ENCODE results near the gene GATA1. TPM values are rescaled to one million over a fixed set of nuclear protein-coding genes. Genes with fewer than 3 reads are reported as not detected.

The GATA1 gene
- polyA plus RNA-seq, 2 of the 4 experiments (the other 2 are of a cell fraction), result not detected

DNA sequence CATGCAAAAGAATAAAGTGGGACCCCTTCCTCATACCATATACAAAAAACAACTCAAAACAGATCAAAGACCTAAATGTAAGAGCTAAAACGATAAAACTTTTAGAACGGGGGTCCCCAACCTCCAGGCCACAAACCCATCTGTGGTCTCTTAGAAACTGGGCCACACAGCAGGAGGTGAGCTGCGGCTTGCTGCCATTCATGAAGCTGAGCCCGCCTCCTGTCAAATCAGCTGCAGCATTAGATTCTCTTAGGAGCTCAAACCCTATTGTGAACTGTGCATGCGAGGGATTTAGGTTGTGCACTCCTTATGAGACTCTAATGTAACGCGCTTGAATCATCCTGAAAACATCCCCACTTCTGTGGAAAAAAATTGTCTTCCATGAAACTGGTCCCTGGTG is 7.0 kb upstream of the GATA1 start:
- Histone ChIP-seq H3K9me3 (no peaks in the 10 kb centered on the region), H3K4me2 (no peak overlapping the region), H3K27ac (no peak overlapping the region), H3K4me3 (no peak overlapping the region), H3K4me1 (no peaks in the 10 kb centered on the region)
- ATAC-seq (no peak), FAIRE-seq (no peak), DNase-seq (ENCODE audit: low read depth in 1 of 2, low spot score in 1 of 2) (no peak)
- POLR2A ChIA-PET, result no interaction called here
- WGBS (ENCODE audit: missing lambda C conversion rate), result 51% methylated on average over 7 of the region's 7 CpGs
- TF ChIP-seq CHD2 (IDR thresholded peaks at IDR 0.05; ENCODE audit: low read length, partially characterized antibody), result no peak
- no peak for TF ChIP-seq E2F6 (IDR thresholded peaks at IDR 0.05; ENCODE audit: borderline replicate concordance, low read depth)
- no peak for TF ChIP-seq MAFK (IDR thresholded peaks at IDR 0.05; ENCODE audit: partially characterized antibody)
- TF ChIP-seq EP300 (IDR thresholded peaks at IDR 0.05), result no peak
- TF ChIP-seq HES2 (IDR thresholded peaks at IDR 0.05), result no peak
- no peak for TF ChIP-seq NPAS2 (CRISPR knock-in tag; IDR thresholded peaks at IDR 0.05; ENCODE audit: borderline replicate concordance)
- TF ChIP-seq, protein P1, sequence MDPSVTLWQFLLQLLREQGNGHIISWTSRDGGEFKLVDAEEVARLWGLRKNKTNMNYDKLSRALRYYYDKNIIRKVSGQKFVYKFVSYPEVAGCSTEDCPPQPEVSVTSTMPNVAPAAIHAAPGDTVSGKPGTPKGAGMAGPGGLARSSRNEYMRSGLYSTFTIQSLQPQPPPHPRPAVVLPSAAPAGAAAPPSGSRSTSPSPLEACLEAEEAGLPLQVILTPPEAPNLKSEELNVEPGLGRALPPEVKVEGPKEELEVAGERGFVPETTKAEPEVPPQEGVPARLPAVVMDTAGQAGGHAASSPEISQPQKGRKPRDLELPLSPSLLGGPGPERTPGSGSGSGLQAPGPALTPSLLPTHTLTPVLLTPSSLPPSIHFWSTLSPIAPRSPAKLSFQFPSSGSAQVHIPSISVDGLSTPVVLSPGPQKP (IDR thresholded peaks at IDR 0.05; ENCODE audit: low read depth, low read length), result no peak
- TF ChIP-seq, protein P2, sequence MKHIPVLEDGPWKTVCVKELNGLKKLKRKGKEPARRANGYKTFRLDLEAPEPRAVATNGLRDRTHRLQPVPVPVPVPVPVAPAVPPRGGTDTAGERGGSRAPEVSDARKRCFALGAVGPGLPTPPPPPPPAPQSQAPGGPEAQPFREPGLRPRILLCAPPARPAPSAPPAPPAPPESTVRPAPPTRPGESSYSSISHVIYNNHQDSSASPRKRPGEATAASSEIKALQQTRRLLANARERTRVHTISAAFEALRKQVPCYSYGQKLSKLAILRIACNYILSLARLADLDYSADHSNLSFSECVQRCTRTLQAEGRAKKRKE (CRISPR knock-in tag; IDR thresholded peaks at IDR 0.05; ENCODE audit: low read depth), result no peak
- no peak for TF ChIP-seq FOSB (CRISPR knock-in tag; IDR thresholded peaks at IDR 0.05)
- TF ChIP-seq EHF (CRISPR knock-in tag; IDR thresholded peaks at IDR 0.05), result no peak
- TF ChIP-seq ESRRA (IDR thresholded peaks at IDR 0.05; ENCODE audit: borderline replicate concordance, low read length), result no peak
- no peak for TF ChIP-seq JUNB (IDR thresholded peaks at IDR 0.05)
- no peak for TF ChIP-seq ZSCAN20 (CRISPR knock-in tag; IDR thresholded peaks at IDR 0.05)
- no peak for TF ChIP-seq ZNF302 (CRISPR knock-in tag; IDR thresholded peaks at IDR 0.05)
- no peak for TF ChIP-seq KDM1A (IDR thresholded peaks at IDR 0.05; ENCODE audit: low read depth)
- TF ChIP-seq, protein P3, sequence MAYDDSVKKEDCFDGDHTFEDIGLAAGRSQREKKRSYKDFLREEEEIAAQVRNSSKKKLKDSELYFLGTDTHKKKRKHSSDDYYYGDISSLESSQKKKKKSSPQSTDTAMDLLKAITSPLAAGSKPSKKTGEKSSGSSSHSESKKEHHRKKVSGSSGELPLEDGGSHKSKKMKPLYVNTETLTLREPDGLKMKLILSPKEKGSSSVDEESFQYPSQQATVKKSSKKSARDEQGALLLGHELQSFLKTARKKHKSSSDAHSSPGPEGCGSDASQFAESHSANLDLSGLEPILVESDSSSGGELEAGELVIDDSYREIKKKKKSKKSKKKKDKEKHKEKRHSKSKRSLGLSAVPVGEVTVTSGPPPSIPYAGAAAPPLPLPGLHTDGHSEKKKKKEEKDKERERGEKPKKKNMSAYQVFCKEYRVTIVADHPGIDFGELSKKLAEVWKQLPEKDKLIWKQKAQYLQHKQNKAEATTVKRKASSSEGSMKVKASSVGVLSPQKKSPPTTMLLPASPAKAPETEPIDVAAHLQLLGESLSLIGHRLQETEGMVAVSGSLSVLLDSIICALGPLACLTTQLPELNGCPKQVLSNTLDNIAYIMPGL (CRISPR knock-in tag; IDR thresholded peaks at IDR 0.05; ENCODE audit: borderline replicate concordance), result no peak
- no peak for TF ChIP-seq FOSL2 (IDR thresholded peaks at IDR 0.05)
- no peak for TF ChIP-seq FOSL2 (CRISPR knock-in tag; IDR thresholded peaks at IDR 0.05)
- TF ChIP-seq JUN (IDR thresholded peaks at IDR 0.05), result no peak
- TF ChIP-seq, protein P4, sequence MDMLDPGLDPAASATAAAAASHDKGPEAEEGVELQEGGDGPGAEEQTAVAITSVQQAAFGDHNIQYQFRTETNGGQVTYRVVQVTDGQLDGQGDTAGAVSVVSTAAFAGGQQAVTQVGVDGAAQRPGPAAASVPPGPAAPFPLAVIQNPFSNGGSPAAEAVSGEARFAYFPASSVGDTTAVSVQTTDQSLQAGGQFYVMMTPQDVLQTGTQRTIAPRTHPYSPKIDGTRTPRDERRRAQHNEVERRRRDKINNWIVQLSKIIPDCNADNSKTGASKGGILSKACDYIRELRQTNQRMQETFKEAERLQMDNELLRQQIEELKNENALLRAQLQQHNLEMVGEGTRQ (IDR thresholded peaks at IDR 0.05), result no peak
- CTCF ChIA-PET, result interaction anchor here (0.9 to 1.6 kb wide), 2 partner anchors 18 to 19 kb away, joined by 4 to 6 read pairs; no protein-coding TSS in a partner anchor

DNA sequence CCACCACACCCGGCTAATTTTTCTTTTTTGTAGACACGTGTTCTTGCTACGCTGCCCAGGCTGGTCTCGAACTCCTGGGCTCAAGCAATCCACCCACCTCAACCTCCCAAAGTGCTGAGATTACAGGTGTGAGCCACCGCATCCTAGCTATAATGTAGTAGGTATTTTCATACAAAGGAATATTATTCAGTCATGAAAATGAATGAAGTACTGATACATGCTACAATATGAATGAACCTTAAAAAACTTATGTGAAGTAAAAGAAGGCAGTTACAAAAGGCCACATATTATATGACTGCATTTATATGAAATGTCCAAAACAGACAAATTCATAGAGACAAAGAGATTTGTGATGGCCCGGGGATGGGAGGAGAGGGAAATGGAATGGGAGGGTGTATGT is 4.7 kb upstream of the GATA1 start:
- no peak overlapping the region for H3K27ac ChIP-seq
- ChIA-PET CTCF (no interaction called here), POLR2A (no interaction called here)
- FAIRE-seq (no peak), ATAC-seq (no peak), DNase-seq (ENCODE audit: low read depth in 1 of 2, low spot score in 1 of 2) (no peak)
- 65% methylated on average over 6 of the region's 6 CpGs for WGBS (ENCODE audit: missing lambda C conversion rate)
- no peak for TF ChIP-seq RNF2 (IDR thresholded peaks at IDR 0.05; ENCODE audit: borderline replicate concordance, low read depth)
- no peak overlapping the region for H3K4me3 ChIP-seq
- H3K4me1 ChIP-seq, result no peaks in the 10 kb centered on the region
- no peaks in the 10 kb centered on the region for H3K9me3 ChIP-seq
- no peak overlapping the region for H3K4me2 ChIP-seq
